Smooth muscle cell (in vitro differentiated cells): ENCODE measurements around the gene C19orf44. TPM values are rescaled to one million over a fixed set of nuclear protein-coding genes. Genes with fewer than 3 reads are reported as not detected.
"Not testable (repeated sequence)": the region's sequence is repeated elsewhere in the genome, so short reads cannot be mapped to it uniquely, and the experiment has no call there.

Source experiments
- DNase-seq: peaks from one replicate; lab custom pipeline; 2025; ENCODE audit not compliant: unreplicated experiment; lab: John Stamatoyannopoulos, UW
- H2AFZ ChIP-seq: fragments of 200-600 bp; sonication (generic); 2 replicates; pipeline ENCODE4 v1.6.0; 2016; ENCODE audit warnings: antibody characterized with exemption, low read depth, mild to moderate bottlenecking
- H3F3A ChIP-seq: fragments of 200-600 bp; sonication (generic); 2 replicates; pipeline ENCODE4 v1.6.0; 2017; ENCODE audit warnings: antibody characterized with exemption, low read depth
- H3K27ac ChIP-seq: fragments of 200-600 bp; sonication (generic); 2 replicates; pipeline ENCODE4 v1.5.1; 2016; ENCODE audit warnings: low read depth, mild to moderate bottlenecking
- H3K27me3 ChIP-seq: fragments of 200-600 bp; sonication (generic); 2 replicates; pipeline ENCODE4 v1.6.1; 2016; ENCODE audit warnings: low read depth, mild to moderate bottlenecking
- H3K36me3 ChIP-seq: fragments of 200-600 bp; sonication (generic); 2 replicates; pipeline ENCODE4 v1.5.1; 2016; ENCODE audit warnings: low read depth
- H3K4me1 ChIP-seq: fragments of 200-600 bp; sonication (generic); 2 replicates; pipeline ENCODE4 v1.5.1; 2016; ENCODE audit warnings: low read depth
- H3K4me2 ChIP-seq: fragments of 200-600 bp; sonication (generic); 2 replicates; pipeline ENCODE4 v1.6.0; 2016; ENCODE audit warnings: mild to moderate bottlenecking
- H3K4me3 ChIP-seq: fragments of 200-600 bp; sonication (generic); 2 replicates; pipeline ENCODE4 v1.5.1; 2016; ENCODE audit warnings: mild to moderate bottlenecking
- H3K79me2 ChIP-seq: fragments of 200-600 bp; sonication (generic); 2 replicates; pipeline ENCODE4 v1.6.0; 2016; ENCODE audit warnings: low read depth, mild to moderate bottlenecking
- H3K9ac ChIP-seq: fragments of 200-600 bp; sonication (generic); 2 replicates; pipeline ENCODE4 v1.6.0; 2016; ENCODE audit warnings: low read depth
- H3K9me3 ChIP-seq: fragments of 200-600 bp; sonication (generic); replicated peaks from 2 replicates; pipeline ENCODE4 v1.5.1; 2016; ENCODE audit warnings: low read depth
- H4K20me1 ChIP-seq: fragments of 200-600 bp; sonication (generic); 2 replicates; pipeline ENCODE4 v1.6.0; 2016; ENCODE audit warnings: low read depth
- WGBS: methylation state at CpG from one replicate; pipeline ENCODE4 v1.1.7; 2016; ENCODE audit warnings: low lambda C conversion rate; 5-methylcytosine and 5-hydroxymethylcytosine counted together
- polyA plus RNA-seq: library from polyadenylated mRNA; unstranded; fragments of >200 nt; fragmentation: Nextera tagmentation; extraction: Ambion mirVana; gene quantifications from 2 replicates; pipeline ENCODE4 v1.2.1, GENCODE V29; 2016
- total RNA-seq: library from RNA; depleted of rRNA; stranded (reverse); fragments of >200 nt; gene quantifications from 2 replicates; pipeline ENCODE4 v1.2.3, GENCODE V29; 2014
- TF ChIP-seq, protein P1 (sequence below): fragments of 200-600 bp; sonication (generic); IDR thresholded peaks from 2 replicates; pipeline ENCODE4 v1.5.1; 2017; ENCODE audit warnings: borderline replicate concordance, mild to moderate bottlenecking, antibody characterized with exemption; ENCODE audit not compliant: insufficient read depth, poor library complexity, severe bottlenecking

Gene C19orf44
- total and polyA plus RNA-seq, 2 experiments from 2014 or later: 3.3 to 3.4 TPM

GRCh38 chr19:16467581-16467980 lies 28.6 kb upstream of the C19orf44 start:
- no peak for DNase-seq
- Histone ChIP-seq H3K79me2 (peaks cover 88% of the 10 kb centered on the region), H3K9me3 (no peaks in the 10 kb centered on the region), H3K36me3 (no peaks in the 10 kb centered on the region), H3K27ac (no peak overlapping the region), H4K20me1 (peaks cover 87% of the 10 kb centered on the region), H3K4me1 (peaks cover 11% of the 10 kb centered on the region), H3K4me2 (no peak overlapping the region), H2AFZ (no peak overlapping the region), H3K9ac (no peak overlapping the region), H3K4me3 (no peak overlapping the region), H3F3A (no peaks in the 10 kb centered on the region), H3K27me3 (no peaks in the 10 kb centered on the region)
- WGBS: 96% methylated on average over 6 of the region's 6 CpGs
- TF ChIP-seq, protein P1, sequence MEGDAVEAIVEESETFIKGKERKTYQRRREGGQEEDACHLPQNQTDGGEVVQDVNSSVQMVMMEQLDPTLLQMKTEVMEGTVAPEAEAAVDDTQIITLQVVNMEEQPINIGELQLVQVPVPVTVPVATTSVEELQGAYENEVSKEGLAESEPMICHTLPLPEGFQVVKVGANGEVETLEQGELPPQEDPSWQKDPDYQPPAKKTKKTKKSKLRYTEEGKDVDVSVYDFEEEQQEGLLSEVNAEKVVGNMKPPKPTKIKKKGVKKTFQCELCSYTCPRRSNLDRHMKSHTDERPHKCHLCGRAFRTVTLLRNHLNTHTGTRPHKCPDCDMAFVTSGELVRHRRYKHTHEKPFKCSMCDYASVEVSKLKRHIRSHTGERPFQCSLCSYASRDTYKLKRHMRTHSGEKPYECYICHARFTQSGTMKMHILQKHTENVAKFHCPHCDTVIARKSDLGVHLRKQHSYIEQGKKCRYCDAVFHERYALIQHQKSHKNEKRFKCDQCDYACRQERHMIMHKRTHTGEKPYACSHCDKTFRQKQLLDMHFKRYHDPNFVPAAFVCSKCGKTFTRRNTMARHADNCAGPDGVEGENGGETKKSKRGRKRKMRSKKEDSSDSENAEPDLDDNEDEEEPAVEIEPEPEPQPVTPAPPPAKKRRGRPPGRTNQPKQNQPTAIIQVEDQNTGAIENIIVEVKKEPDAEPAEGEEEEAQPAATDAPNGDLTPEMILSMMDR: no peak

- 39% methylated on average over 7 of the region's 7 CpGs for WGBS
These were observed 25.7 kb upstream of the C19orf44 start for GRCh38 chr19:16470541-16470910.

GRCh38 chr19:16470911-16471811 lies 25.0 kb upstream of the C19orf44 start:
- Histone ChIP-seq H3K9me3 (no peaks in the 10 kb centered on the region), H3K27me3 (no peaks in the 10 kb centered on the region), H4K20me1 (peaks cover 51% of the 10 kb centered on the region), H3K4me1 (peaks cover 11% of the 10 kb centered on the region), H2AFZ (peak overlapping the region; percentile 81), H3K9ac (peak overlapping the region; percentile 79), H3K79me2 (peaks cover 54% of the 10 kb centered on the region), H3K4me2 (peak overlapping the region; percentile 100), H3K36me3 (no peaks in the 10 kb centered on the region), H3K4me3 (peak overlapping the region; percentile 92), H3K27ac (peak overlapping the region; percentile 42), H3F3A (no peaks in the 10 kb centered on the region)
- DNase-seq: no peak
- 2% methylated on average over 42 of the region's 67 CpGs for WGBS
- TF ChIP-seq, protein P1: no peak

More at GRCh38 chr19:16470541-16470910, 25.7 kb upstream of the C19orf44 start:
- Histone ChIP-seq H3K4me3 (peak overlapping the region; percentile 92), H3K27me3 (no peaks in the 10 kb centered on the region), H3K9ac (no peak overlapping the region), H4K20me1 (peaks cover 57% of the 10 kb centered on the region), H2AFZ (no peak overlapping the region), H3K4me2 (peak overlapping the region; percentile 100), H3K79me2 (peaks cover 60% of the 10 kb centered on the region), H3K27ac (no peak overlapping the region), H3F3A (no peaks in the 10 kb centered on the region), H3K4me1 (peaks cover 11% of the 10 kb centered on the region), H3K36me3 (no peaks in the 10 kb centered on the region), H3K9me3 (no peaks in the 10 kb centered on the region)
- no peak for DNase-seq
- TF ChIP-seq, protein P1: no peak

DNA sequence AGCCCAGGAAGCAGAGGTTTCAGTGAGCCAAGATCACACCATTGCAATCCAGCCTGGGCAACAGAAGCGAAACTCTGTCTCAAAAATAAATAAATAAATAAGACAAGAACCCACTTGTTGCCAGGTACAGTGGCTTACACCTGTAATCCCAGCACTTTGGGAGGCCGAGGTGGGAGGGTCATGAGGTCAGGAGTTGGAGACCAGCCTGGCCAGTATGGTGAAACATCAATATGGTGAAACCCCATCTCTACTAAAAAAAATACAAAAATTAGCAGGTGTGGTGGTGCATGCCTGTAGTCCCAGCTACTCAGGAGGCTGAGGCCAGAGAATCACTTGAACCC lies 23.7 kb upstream of the C19orf44 start:
- Histone ChIP-seq H3K4me1 (peaks cover 11% of the 10 kb centered on the region), H2AFZ (peak overlapping the region; percentile 82), H3K4me2 (peak overlapping the region; percentile 87), H3K79me2 (peaks cover 40% of the 10 kb centered on the region), H4K20me1 (peaks cover 37% of the 10 kb centered on the region), H3K4me3 (peak overlapping the region; percentile 92), H3K9ac (peak overlapping the region; percentile 67)
- DNase-seq, H3K27me3 ChIP-seq, H3K36me3 ChIP-seq, H3K9me3 ChIP-seq, H3K27ac ChIP-seq, H3F3A ChIP-seq: not testable (repeated sequence)
- 77% methylated on average over 2 of the region's 2 CpGs for WGBS
